Spleen (tissue), 7 donors: Measurements from ENCODE around the gene PTPRN2.

Experiments used
- CTCF ChIP-seq, 11 experiments: fragments of 200-600 bp in 7 of 11; fragments of 450-650 bp in 4 of 11; sonication (generic) in 4 of 11; IDR thresholded peaks in 8 of 11; conservative IDR thresholded peaks in 3 of 11; 1 replicate in 7 of 11; 2 replicates in 4 of 11; pipeline versions ENCODE4 v1.4.0 to v1.8.0; 2016 to 2021; ENCODE audit warnings: antibody characterized with exemption in 11 of 11, inconsistent platforms in 4 of 11, mild to moderate bottlenecking in 1 of 11
- POLR2A ChIP-seq, 3 donors: fragments of 450-650 bp; IDR thresholded peaks; one replicate each; pipeline ENCODE4 v1.5.1; 2017; ENCODE audit warnings: antibody characterized with exemption in 3 of 3, mild to moderate bottlenecking in 1 of 3
- POLR2AphosphoS5 ChIP-seq, 3 donors: sonication (generic); formaldehyde crosslinking; IDR thresholded peaks; one replicate each; pipeline ENCODE4 v1.5.1; 2017; ENCODE audit warnings: antibody characterized with exemption in 3 of 3
- donor health status: DM: no; HTN: no; CAD: no; lungs with moderate emphysema.
- donor health status: DM: no; HTN: no; CAD: no.
- donor health status: DM: no; HTN: no; CAD: no.

GRCh38 chr7:157905651-157906461 is 681.8 kb downstream of the PTPRN2 start:
- no peak for TF ChIP-seq POLR2AphosphoS5 (IDR thresholded peaks at IDR 0.05)
- no peak for TF ChIP-seq CTCF (IDR thresholded peaks at IDR 0.05 in 8 of 11, conservative IDR thresholded peaks at IDR 0.05 in 3 of 11)
- TF ChIP-seq POLR2A (IDR thresholded peaks at IDR 0.05), result no peak
